ENCODE data around the gene FANCC. TPM values are rescaled to one million over a fixed set of nuclear protein-coding genes. Genes with fewer than 3 reads are reported as not detected.

FANCC gene
- total RNA-seq, 2 donors from 2014 or later = 4.9 to 21.2 TPM

GRCh38 chr9:95349091-95350038 is 31.9 kb upstream of the FANCC start:
- no peak for TF ChIP-seq POLR2A (IDR thresholded peaks at IDR 0.05)
- no peak for TF ChIP-seq POLR2AphosphoS5 (IDR thresholded peaks at IDR 0.05)
- no peak overlapping the region for H3K27ac ChIP-seq
- WGBS = 9% methylated on average over 63 of the region's 95 CpGs
- H3K36me3 ChIP-seq = no peaks in the 10 kb centered on the region
- no peaks in the 10 kb centered on the region for H3K9me3 ChIP-seq
- intact Hi-C loops (cut with DNase I) = no loop called here
- no peaks in the 10 kb centered on the region for H3K4me1 ChIP-seq (replicated peaks)
- peak overlapping the region; percentile 5 to 24 for H3K4me3 ChIP-seq
- no peak for DNase-seq (ENCODE audit: low spot score)
- peaks cover 4% of the 10 kb centered on the region for H3K27me3 ChIP-seq (replicated peaks; ENCODE audit: insufficient read depth)

GRCh38 chr9:95346021-95346420 is 28.5 kb upstream of the FANCC start:
- H3K36me3 ChIP-seq = no peaks in the 10 kb centered on the region
- intact Hi-C loops (cut with DNase I) = no loop called here
- no peak for DNase-seq (ENCODE audit: low spot score)
- no peak overlapping the region for H3K27ac ChIP-seq
- no peak overlapping the region for H3K4me3 ChIP-seq
- H3K4me1 ChIP-seq (replicated peaks) = no peaks in the 10 kb centered on the region
- 80% methylated on average over 4 of the region's 4 CpGs for WGBS
- peaks cover 4% of the 10 kb centered on the region for H3K27me3 ChIP-seq (replicated peaks; ENCODE audit: insufficient read depth)
- TF ChIP-seq CTCF (IDR thresholded peaks at IDR 0.05) (no peak), POLR2AphosphoS5 (IDR thresholded peaks at IDR 0.05) (no peak), POLR2A (IDR thresholded peaks at IDR 0.05) (no peak)
- H3K9me3 ChIP-seq = no peaks in the 10 kb centered on the region

GRCh38 chr9:95344735-95345325 is 27.3 kb upstream of the FANCC start:
- intact Hi-C loops (cut with DNase I) = no loop called here
- H3K4me1 ChIP-seq (replicated peaks) = no peaks in the 10 kb centered on the region
- no peak overlapping the region for H3K4me3 ChIP-seq
- H3K9me3 ChIP-seq = no peaks in the 10 kb centered on the region
- 76% methylated on average over 3 of the region's 3 CpGs for WGBS
- no peaks in the 10 kb centered on the region for H3K36me3 ChIP-seq
- no peak for TF ChIP-seq POLR2A (IDR thresholded peaks at IDR 0.05)
- TF ChIP-seq POLR2AphosphoS5 (IDR thresholded peaks at IDR 0.05) = no peak
- TF ChIP-seq CTCF (IDR thresholded peaks at IDR 0.05) = no peak
- H3K27ac ChIP-seq = no peak overlapping the region
- no peak for DNase-seq (ENCODE audit: low spot score)
- peaks cover 4% of the 10 kb centered on the region for H3K27me3 ChIP-seq (replicated peaks; ENCODE audit: insufficient read depth)

GRCh38 chr9:95343725-95344287 is 26.3 kb upstream of the FANCC start:
- no peak overlapping the region for H3K27ac ChIP-seq
- H3K9me3 ChIP-seq = no peaks in the 10 kb centered on the region
- TF ChIP-seq CTCF (IDR thresholded peaks at IDR 0.05) (no peak), POLR2AphosphoS5 (IDR thresholded peaks at IDR 0.05) (no peak), POLR2A (IDR thresholded peaks at IDR 0.05) (no peak)
- no peak overlapping the region for H3K4me3 ChIP-seq
- intact Hi-C loops (cut with DNase I) = no loop called here
- H3K4me1 ChIP-seq (replicated peaks) = no peaks in the 10 kb centered on the region
- no peaks in the 10 kb centered on the region for H3K36me3 ChIP-seq
- WGBS = 86% methylated on average over 6 of the region's 6 CpGs
- H3K27me3 ChIP-seq (replicated peaks; ENCODE audit: insufficient read depth) = no peaks in the 10 kb centered on the region
- no peak for DNase-seq (ENCODE audit: low spot score)

GRCh38 chr9:95342571-95342970 is 25.1 kb upstream of the FANCC start:
- TF ChIP-seq CTCF (IDR thresholded peaks at IDR 0.05) (no peak), POLR2A (IDR thresholded peaks at IDR 0.05) (no peak), POLR2AphosphoS5 (IDR thresholded peaks at IDR 0.05) (no peak)
- H3K9me3 ChIP-seq = no peaks in the 10 kb centered on the region
- H3K27ac ChIP-seq = no peak overlapping the region
- 82% methylated on average over 13 of the region's 13 CpGs for WGBS
- no peaks in the 10 kb centered on the region for H3K27me3 ChIP-seq (replicated peaks; ENCODE audit: insufficient read depth)
- DNase-seq (ENCODE audit: low spot score) = no peak
- intact Hi-C loops (cut with DNase I) = no loop called here
- H3K4me3 ChIP-seq = no peak overlapping the region
- no peaks in the 10 kb centered on the region for H3K36me3 ChIP-seq
- H3K4me1 ChIP-seq (replicated peaks) = no peaks in the 10 kb centered on the region
